Measurements from ENCODE around the gene PTPN12.

The PTPN12 gene

DNA sequence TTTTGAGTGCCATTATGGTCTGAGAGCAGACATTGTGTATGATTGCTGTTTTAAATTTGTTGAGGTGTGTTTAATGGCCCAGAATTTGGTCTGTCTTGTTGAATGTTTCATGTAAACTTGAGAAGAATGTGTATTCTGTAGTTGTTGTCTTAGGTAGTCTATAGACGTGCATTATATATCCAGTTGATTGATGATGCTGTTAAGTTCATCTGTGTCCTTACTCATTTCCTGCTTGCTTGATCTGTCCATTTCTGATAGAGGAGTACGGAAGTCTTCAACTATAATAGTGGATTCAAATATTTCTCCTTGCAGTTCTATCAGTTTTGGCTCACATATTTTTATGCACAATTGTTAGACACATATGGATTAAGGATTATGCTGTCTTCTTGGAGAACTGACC, 16.0 kb downstream of the PTPN12 start:
- Histone ChIP-seq H3K9me3 (ENCODE audit: insufficient read depth, low read depth, low read length) (peaks cover 10% of the 10 kb centered on the region; the same call in 1 of the 2 replicates), H3K27me3 (ENCODE audit: insufficient read depth, low read length, poor library complexity, severe bottlenecking) (no peaks in the 10 kb centered on the region), H3K4me1 (ENCODE audit: insufficient read depth, low read length, poor library complexity, severe bottlenecking) (peaks cover 10% of the 10 kb centered on the region), H3K4me2 (ENCODE audit: low read depth, low read length, poor library complexity, severe bottlenecking) (no peak overlapping the region), H3F3A (ENCODE audit: low read depth) (no peaks in the 10 kb centered on the region), H3K9me2 (replicated peaks; ENCODE audit: low read depth, low read length) (no peaks in the 10 kb centered on the region), H3K4me3 (ENCODE audit: low read length, poor library complexity, severe bottlenecking) (no peak overlapping the region), H3K79me2 (ENCODE audit: insufficient read depth, low read length) (peaks cover 47% of the 10 kb centered on the region; the same call in 1 of the 2 replicates), H3K9ac (ENCODE audit: low read depth, low read length, poor library complexity, severe bottlenecking) (no peak overlapping the region), H3K36me3 (ENCODE audit: insufficient read depth, low read length) (no peaks in the 10 kb centered on the region), H2AFZ (ENCODE audit: low read length) (no peak overlapping the region), H4K20me1 (ENCODE audit: insufficient read depth, low read length, poor library complexity, severe bottlenecking) (no peaks in the 10 kb centered on the region)
- TF ChIP-seq, protein P1, sequence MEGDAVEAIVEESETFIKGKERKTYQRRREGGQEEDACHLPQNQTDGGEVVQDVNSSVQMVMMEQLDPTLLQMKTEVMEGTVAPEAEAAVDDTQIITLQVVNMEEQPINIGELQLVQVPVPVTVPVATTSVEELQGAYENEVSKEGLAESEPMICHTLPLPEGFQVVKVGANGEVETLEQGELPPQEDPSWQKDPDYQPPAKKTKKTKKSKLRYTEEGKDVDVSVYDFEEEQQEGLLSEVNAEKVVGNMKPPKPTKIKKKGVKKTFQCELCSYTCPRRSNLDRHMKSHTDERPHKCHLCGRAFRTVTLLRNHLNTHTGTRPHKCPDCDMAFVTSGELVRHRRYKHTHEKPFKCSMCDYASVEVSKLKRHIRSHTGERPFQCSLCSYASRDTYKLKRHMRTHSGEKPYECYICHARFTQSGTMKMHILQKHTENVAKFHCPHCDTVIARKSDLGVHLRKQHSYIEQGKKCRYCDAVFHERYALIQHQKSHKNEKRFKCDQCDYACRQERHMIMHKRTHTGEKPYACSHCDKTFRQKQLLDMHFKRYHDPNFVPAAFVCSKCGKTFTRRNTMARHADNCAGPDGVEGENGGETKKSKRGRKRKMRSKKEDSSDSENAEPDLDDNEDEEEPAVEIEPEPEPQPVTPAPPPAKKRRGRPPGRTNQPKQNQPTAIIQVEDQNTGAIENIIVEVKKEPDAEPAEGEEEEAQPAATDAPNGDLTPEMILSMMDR (conservative IDR thresholded peaks at IDR 0.05; ENCODE audit: low read length) = no peak
- no peak for TF ChIP-seq EZH2phosphoT487 (IDR thresholded peaks at IDR 0.05; ENCODE audit: borderline replicate concordance)

GRCh38 chr7:77558284-77558967, 21.3 kb downstream of the PTPN12 start:
- Histone ChIP-seq H3K9ac (ENCODE audit: low read depth, low read length, poor library complexity, severe bottlenecking) (no peak overlapping the region), H3K36me3 (ENCODE audit: insufficient read depth, low read length) (no peaks in the 10 kb centered on the region), H4K20me1 (ENCODE audit: insufficient read depth, low read length, poor library complexity, severe bottlenecking) (peaks cover 7% of the 10 kb centered on the region), H3K9me3 (ENCODE audit: insufficient read depth, low read depth, low read length) (peaks cover 6% of the 10 kb centered on the region; the same call in 1 of the 2 replicates), H3F3A (ENCODE audit: low read depth) (no peaks in the 10 kb centered on the region), H3K4me1 (ENCODE audit: insufficient read depth, low read length, poor library complexity, severe bottlenecking) (peaks cover 8% of the 10 kb centered on the region), H3K9me2 (replicated peaks; ENCODE audit: low read depth, low read length) (no peaks in the 10 kb centered on the region), H3K79me2 (ENCODE audit: insufficient read depth, low read length) (peaks cover 51% of the 10 kb centered on the region; the same call in 1 of the 2 replicates), H2AFZ (ENCODE audit: low read length) (no peak overlapping the region), H3K27me3 (ENCODE audit: insufficient read depth, low read length, poor library complexity, severe bottlenecking) (no peaks in the 10 kb centered on the region), H3K4me3 (ENCODE audit: low read length, poor library complexity, severe bottlenecking) (no peak overlapping the region), H3K4me2 (ENCODE audit: low read depth, low read length, poor library complexity, severe bottlenecking) (no peak overlapping the region)
- TF ChIP-seq, protein P1 (conservative IDR thresholded peaks at IDR 0.05; ENCODE audit: low read length) = no peak
- TF ChIP-seq EZH2phosphoT487 (IDR thresholded peaks at IDR 0.05; ENCODE audit: borderline replicate concordance) = no peak

DNA sequence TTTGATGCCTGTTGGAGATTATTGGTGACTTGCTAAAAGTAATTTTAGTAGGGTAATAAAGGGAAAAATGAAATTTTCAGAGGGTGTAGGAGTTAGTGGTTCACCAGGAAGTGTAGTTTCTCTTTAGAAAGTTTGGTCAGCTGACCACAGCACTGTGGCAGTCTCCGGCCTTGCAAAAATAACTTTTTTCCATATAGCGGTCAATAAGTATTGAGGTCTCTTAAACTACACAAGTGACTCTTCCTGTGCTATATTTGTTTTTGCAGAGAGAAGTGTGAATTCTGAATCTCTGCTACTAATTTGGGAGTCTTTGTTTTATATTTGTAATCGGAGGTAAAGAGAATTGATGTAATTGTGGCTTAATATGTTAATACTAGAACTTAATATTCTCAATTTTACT, 24.3 kb downstream of the PTPN12 start:
- no peaks in the 10 kb centered on the region for H3K9me2 ChIP-seq (replicated peaks; ENCODE audit: low read depth, low read length)
- no peak overlapping the region for H3K9ac ChIP-seq (ENCODE audit: low read depth, low read length, poor library complexity, severe bottlenecking)
- H3K4me3 ChIP-seq (ENCODE audit: low read length, poor library complexity, severe bottlenecking) = no peak overlapping the region
- no peaks in the 10 kb centered on the region for H3K27me3 ChIP-seq (ENCODE audit: insufficient read depth, low read length, poor library complexity, severe bottlenecking)
- peaks cover 42% of the 10 kb centered on the region; the same call in 1 of the 2 replicates for H3K79me2 ChIP-seq (ENCODE audit: insufficient read depth, low read length)
- no peak overlapping the region for H2AFZ ChIP-seq (ENCODE audit: low read length)
- TF ChIP-seq, protein P1 (conservative IDR thresholded peaks at IDR 0.05; ENCODE audit: low read length) = no peak
- TF ChIP-seq EZH2phosphoT487 (IDR thresholded peaks at IDR 0.05; ENCODE audit: borderline replicate concordance) = no peak
- peaks cover 8% of the 10 kb centered on the region for H3K4me1 ChIP-seq (ENCODE audit: insufficient read depth, low read length, poor library complexity, severe bottlenecking)
- H3K36me3 ChIP-seq (ENCODE audit: insufficient read depth, low read length) = no peaks in the 10 kb centered on the region
- no peaks in the 10 kb centered on the region for H3F3A ChIP-seq (ENCODE audit: low read depth)
- H4K20me1 ChIP-seq (ENCODE audit: insufficient read depth, low read length, poor library complexity, severe bottlenecking) = peaks cover 7% of the 10 kb centered on the region
- no peaks in the 10 kb centered on the region for H3K9me3 ChIP-seq (ENCODE audit: insufficient read depth, low read depth, low read length)
- no peak overlapping the region for H3K4me2 ChIP-seq (ENCODE audit: low read depth, low read length, poor library complexity, severe bottlenecking)
